ENCODE data around the gene TXNRD1.
A peak's percentile ranks its signal among the peaks of the same experiment; 100 is the strongest.

The TXNRD1 gene

GRCh38 chr12:104281636-104282035, 66.1 kb downstream of the TXNRD1 start:
- DNase-seq, result no peak

DNA sequence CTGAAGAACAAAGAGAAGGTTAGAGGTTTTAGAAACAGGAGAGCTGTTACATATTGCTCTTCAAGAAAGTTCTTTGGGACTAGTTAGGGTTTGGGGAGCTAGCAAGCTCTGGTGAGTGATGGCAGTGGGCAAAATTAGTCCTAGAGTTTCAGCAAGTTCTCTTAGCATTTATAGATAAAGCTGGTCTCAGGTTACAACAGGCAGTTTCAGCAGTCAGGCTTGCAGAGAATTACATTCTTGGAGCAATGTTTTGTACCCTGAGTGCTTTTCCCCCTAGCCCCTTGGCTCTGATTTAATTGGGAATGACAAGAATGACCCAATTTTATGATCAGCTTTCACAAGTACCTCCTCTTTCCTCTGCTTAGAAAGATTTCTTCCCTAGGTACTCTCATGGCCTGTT, 66.5 kb downstream of the TXNRD1 start:
- DNase-seq, result no peak

DNA sequence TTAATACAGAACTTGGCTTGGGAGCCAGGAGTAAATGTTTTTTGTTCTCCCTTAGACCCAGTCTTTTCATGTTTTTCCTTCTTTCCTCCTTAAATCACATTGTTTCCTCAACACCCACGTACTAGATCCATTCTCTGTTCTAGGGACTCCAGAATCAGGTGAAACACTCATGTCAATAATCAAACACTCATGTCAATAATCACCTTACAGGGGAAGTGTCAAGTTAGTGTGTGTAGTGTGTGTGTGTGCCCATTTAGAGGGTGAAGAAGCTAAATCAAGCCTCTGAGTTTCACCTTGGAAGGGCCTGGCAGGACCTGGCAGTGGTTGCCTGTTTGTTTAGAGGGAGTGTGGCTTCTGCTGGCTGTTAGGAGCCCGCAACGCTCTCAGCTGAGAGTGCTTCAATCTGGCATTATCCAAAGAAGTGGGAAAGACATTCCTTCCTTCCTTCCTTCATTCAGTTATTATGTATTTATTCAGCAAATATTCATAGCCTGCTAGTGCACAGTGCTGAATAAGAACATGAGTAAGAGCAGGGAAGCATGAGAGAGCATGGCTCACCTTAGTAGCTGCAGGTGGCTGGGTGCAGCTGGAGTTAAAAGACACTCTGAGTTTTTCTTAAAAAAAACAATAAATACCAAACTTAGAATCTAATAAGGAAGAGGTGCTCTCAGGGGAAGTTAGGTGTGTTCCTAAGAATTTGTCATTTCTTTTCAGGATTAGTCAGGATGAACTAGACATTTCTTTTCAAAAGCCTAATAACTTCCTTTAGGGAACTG, 70.3 kb downstream of the TXNRD1 start:
- DNase-seq, result peak; percentile 24

DNA sequence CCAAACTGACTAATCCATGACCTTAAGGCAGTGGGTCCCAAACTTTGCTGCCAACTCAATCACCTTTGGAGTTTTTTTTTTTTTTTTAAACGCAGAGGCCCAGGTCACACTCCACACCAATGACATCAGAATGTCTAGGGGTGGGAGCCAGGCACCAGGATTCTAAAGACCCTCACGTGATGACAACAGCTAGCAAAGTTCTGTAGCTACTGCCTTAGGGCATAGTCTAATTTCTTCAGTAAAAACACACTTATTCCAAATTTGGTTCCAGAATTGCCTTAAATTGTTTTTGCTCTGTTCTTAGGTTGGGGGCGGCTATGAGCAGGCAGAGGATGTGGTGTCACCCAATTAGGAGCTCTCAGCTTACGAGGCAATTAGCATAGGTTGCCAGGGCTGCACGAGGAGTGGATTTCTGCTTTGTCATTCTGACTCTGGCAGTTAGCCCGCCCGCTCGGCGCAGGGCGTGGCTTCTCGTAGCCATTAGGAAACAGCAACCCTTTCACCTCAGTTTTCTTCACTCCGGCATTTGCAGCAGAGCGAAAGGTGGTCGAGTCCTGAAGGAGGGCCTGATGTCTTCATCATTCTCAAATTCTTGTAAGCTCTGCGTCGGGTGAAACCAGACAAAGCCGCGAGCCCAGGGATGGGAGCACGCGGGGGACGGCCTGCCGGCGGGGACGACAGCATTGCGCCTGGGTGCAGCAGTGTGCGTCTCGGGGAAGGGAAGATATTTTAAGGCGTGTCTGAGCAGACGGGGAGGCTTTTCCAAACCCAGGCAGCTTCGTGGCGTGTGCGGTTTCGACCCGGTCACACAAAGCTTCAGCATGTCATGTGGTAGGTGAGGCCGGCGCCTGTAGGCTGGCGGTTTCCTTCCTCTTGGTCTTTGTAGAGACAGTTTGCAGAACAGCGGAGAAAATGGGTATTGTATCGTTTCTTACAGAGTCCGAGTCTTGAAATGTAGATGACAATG, 71.2 kb downstream of the TXNRD1 start:
- DNase-seq, result peak; percentile 97

DNA sequence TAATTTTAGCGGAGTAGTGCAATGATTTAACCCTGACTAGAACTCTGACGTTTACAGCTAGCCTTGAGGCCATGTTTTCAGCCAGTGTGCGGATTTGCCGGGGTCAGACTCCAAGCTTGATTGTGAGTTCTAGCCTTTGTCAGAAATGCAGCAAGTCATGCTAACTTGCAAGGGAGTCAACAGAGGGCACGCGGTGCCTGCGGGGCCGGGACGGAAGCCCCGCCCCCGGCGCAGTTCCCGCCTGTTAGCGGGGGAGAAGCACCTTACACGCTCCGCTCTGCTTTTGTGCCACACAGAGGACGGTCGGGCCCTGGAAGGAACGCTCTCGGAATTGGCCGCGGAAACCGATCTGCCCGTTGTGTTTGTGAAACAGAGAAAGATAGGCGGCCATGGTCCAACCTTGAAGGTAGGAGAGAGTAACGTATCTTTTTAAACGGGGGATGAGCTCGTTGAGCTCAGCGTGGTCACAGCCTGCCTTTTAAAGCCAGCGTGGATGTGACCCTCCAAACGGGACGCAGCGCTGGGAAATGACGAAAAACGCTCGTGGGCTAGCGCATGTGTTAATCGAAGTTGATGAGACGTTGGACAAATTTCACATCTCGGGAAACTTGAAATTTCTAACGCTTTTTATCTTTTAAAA, 73.2 kb downstream of the TXNRD1 start:
- DNase-seq, result peak; percentile 91

DNA sequence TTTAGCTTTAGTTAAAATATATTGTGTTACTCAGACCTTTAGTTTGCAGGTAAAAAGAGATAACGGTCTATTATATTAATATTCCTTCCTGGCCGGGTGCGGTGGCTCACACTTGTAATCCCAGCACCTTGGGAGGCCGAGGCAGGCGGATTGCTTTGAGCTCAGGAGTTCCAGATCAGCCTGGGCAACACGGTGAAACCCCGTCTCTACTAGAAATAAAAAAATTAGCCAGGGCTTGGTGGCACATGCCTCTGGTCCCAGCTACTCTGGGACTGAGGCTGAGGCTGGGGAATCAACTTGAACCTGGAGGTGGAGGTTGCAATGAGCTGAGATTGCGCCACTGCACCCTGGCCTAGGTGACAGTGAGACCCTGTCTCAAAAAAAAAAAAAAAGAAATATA, 74.7 kb downstream of the TXNRD1 start:
- DNase-seq, result no peak

GRCh38 chr12:104290855-104291254, 75.3 kb downstream of the TXNRD1 start:
- no peak for DNase-seq

- DNase-seq, result no peak
Measured at GRCh38 chr12:104291867-104292524, 76.4 kb downstream of the TXNRD1 start.

GRCh38 chr12:104292872-104293794, 77.6 kb downstream of the TXNRD1 start:
- no peak for DNase-seq

DNA sequence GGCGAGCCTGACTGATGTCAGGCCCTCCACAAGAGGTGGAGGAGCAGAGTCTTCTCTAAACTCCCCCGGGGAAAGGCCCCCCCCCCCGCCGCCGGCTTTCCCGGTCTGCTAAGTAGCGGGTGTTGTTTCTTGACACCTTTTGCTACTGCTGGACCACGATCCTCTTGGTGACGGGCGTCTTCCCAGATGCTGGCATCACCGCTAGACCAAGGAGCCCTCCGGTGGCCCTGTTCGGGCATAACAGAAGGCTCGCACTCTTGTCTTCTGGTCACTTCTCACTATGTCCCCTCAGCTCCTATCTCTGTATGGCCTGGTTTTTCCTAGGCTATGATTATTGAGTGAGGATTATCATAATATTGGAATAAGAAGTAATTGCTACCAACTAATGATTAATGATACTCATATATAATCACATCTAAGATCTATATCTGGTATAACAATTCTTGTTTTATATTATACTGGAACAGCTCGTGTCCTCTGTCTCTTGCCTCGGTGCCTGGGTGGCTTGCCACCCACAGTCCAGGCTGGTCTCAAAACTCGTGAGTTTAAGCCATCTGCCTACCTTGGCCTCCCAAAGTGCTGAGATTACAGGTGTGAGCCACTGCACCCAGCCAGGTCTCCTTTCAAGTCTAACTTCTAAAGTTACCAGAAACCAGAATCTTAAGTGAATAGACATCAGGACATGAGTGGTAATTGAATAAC, 78.7 kb downstream of the TXNRD1 start:
- DNase-seq, result peak; percentile 5

- no peak for DNase-seq
Measured at GRCh38 chr12:104294927-104295668, 79.5 kb downstream of the TXNRD1 start.

GRCh38 chr12:104295954-104296353, 80.4 kb downstream of the TXNRD1 start:
- no peak for DNase-seq

DNA sequence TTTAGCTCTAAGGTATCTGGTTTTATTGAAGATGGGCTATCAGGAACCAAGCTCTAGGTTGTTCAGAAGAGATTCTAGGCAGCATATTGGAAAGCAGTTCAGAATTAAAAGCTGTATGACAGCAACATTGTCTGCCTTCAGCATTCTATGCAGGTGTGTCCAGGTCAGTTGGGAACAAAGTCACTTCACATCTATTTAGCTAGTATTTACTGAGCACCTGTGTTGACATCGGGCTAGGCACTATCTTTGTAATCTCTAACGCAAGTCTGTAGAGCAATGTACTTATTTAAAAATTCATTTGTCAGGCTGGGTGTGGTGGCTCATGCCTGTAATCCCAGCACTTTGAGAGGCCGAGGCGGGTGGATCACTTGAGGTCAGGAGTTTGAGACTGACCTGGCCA, 81.1 kb downstream of the TXNRD1 start:
- DNase-seq, result no peak

GRCh38 chr12:104297477-104298113, 82.0 kb downstream of the TXNRD1 start:
- no peak for DNase-seq

DNA sequence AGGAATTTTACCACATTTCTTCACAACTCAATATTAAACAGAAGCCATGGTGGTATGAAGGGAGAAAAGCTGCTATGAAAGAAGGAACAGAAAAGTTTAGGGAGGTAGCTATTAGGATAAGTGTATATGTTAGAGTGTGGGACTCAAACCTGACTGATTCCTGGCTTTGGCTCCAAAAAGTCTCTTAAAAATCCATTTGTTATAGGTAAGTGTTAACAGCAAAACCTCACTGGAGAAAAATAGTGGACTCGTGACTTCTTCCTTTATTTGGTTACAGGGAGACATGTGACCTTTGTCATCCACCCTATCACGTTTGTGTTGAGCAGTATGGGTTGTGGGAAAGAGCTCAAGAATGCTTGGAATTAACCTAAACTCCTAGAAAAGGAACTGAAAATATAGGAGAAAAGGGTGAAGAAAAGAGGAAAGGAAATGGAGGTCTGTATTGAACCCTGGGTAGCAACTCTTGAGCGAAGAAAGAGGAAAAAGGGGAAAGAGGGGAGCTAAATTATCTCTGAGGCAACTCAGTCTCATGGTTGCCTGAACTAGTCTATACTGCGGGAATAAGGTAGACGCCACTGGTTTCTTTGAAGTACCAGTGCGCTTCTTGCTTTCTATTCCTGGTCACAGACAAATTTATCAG, 84.4 kb downstream of the TXNRD1 start:
- no peak for DNase-seq

- DNase-seq, result no peak
Measured at GRCh38 chr12:104303538-104304151, 88.1 kb downstream of the TXNRD1 start, which contains the start of gene EID3. Gene EID3 (plus strand): TSS chr12:104303739. CDS start chr12:104303935, 196 bp downstream.

GRCh38 chr12:104304261-104305009, 88.9 kb downstream of the TXNRD1 start:
- DNase-seq, result no peak

DNA sequence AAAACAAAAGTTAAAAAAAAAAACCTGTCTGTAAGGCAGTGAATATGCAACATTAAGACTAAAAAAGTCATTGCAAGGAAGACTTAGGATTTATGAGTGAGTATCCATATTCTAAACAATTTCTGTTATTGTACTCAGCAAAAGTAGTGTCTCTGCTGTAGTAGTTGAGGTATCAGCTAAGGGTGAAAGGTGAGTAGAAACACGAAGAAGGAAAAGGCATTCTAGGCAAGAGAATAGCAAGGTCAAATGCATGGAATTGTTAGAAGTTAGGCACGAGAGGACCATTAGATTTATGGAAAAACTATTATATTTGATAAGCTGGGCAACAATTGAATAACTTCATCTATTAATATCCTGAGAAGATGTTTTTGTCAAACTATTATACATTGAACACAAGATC, 89.8 kb downstream of the TXNRD1 start:
- DNase-seq, result no peak
